ENCODE data around the gene RPAP2. TPM values are rescaled to one million over a fixed set of nuclear protein-coding genes. Genes with fewer than 3 reads are reported as not detected.

The RPAP2 gene
- polyA plus RNA-seq, 4 donors = 2.2 to 25.9 (median 10.7) TPM

DNA sequence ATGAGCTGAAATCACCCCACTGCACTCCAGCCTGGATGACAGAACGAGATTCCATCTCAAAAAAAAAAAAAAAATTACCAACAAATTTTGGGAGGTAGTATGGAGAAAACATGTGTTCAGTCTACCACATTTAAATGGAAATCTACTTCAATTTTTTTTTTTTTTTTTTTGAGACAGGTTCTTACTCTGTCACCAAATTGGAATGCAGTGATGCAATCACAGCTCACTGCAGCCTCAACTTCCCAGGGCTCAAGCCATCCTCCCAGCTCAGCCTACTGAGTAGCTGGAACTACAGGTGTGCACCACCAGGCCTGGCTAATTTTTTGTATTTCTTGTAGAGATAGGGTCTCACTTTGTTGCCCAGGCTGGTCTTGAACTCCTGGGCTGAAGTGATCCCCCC is 105.8 kb downstream of the RPAP2 start:
- no peaks in the 10 kb centered on the region for H3K27me3 ChIP-seq (ENCODE audit: control insufficient read depth in 3 of 3, insufficient read depth in 3 of 3, low read length in 3 of 3)
- DNase-seq = no peak
- H3K9me3 ChIP-seq (ENCODE audit: control insufficient read depth in 2 of 2, insufficient read depth in 1 of 2, low read depth in 1 of 2, low read length in 1 of 2) = peaks cover 0 to 16% of the 10 kb centered on the region in 2 donors
- H3K4me1 ChIP-seq (ENCODE audit: control insufficient read depth in 3 of 3, insufficient read depth in 2 of 3, low read depth in 1 of 3, low read length in 2 of 3) = no peaks in the 10 kb centered on the region
- no peaks in the 10 kb centered on the region for H3K36me3 ChIP-seq (ENCODE audit: control insufficient read depth in 3 of 3, insufficient read depth in 2 of 3, low read depth in 1 of 3, low read length in 3 of 3)
- no peak for FAIRE-seq
- H3K27ac ChIP-seq (ENCODE audit: low read depth in 1 of 3, low read length in 2 of 3) = no peak overlapping the region
- 85 to 93% (median 88%) methylated on average over 1 of the region's 1 CpG for WGBS, 3 donors
- no peak overlapping the region for H3K4me3 ChIP-seq (ENCODE audit: low read depth in 1 of 3, low read length in 3 of 3)

DNA sequence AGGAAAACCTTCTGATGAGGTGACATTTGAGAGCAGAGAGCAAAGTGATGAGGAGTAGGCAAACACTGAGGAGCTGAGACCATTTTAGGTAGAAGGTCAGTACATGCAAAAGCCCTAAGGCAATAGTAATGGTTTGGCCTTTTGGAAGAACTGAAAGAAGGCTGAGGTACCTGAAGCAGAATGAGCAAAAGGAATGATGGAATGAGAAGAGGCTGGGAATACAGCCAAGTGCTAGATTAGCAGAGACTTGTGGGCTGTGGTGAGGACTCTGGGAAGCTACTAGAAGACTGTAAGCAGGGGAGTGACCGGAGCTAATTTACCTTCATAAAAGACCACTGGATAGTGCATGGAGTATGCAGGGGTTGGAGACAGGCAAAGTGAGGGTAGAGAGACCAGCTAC is 110.0 kb downstream of the RPAP2 start:
- Histone ChIP-seq H3K27me3 (ENCODE audit: control insufficient read depth in 3 of 3, insufficient read depth in 3 of 3, low read length in 3 of 3) (no peaks in the 10 kb centered on the region), H3K4me3 (ENCODE audit: low read depth in 1 of 3, low read length in 3 of 3) (no peak overlapping the region), H3K27ac (ENCODE audit: low read depth in 1 of 3, low read length in 2 of 3) (no peak overlapping the region), H3K4me1 (ENCODE audit: control insufficient read depth in 3 of 3, insufficient read depth in 2 of 3, low read depth in 1 of 3, low read length in 2 of 3) (no peaks in the 10 kb centered on the region), H3K9me3 (ENCODE audit: control insufficient read depth in 2 of 2, insufficient read depth in 1 of 2, low read depth in 1 of 2, low read length in 1 of 2) (peaks cover 0 to 3% of the 10 kb centered on the region in 2 donors), H3K36me3 (ENCODE audit: control insufficient read depth in 3 of 3, insufficient read depth in 2 of 3, low read depth in 1 of 3, low read length in 3 of 3) (no peaks in the 10 kb centered on the region)
- no peak for DNase-seq
- FAIRE-seq = no peak
- WGBS, 3 donors = 94 to 100% (median 100%) methylated on average over 1 of the region's 1 CpG

DNA sequence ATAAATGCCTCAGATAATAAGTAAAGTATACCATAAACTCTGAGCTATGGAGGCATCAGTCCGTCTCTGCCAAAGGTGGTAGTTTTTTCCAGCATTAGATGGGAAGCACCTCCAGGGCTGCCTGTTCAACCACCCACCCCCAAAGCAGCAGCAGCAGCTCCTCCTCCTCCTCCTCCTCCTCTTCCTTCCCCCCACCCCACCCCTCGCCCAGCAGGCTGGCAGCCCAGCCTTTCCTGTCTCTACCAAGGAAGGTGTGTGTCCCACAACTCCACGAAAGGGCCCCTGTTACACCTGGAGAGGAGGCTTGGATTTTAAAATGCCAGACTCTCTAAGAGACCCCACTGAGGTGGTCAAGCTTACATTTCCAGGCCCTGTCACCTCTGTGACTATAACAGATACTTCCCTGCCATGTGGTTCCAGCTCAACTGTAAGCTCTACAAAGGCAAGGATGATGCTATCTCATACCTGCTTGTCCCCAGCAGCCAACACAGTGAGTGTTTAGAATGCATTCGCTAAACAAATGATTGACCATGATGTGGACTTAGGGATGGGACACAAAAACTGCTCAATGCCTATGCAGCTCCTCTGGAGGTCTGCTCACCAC is 111.2 kb downstream of the RPAP2 start:
- peaks cover 0 to 2% of the 10 kb centered on the region in 2 donors for H3K9me3 ChIP-seq (ENCODE audit: control insufficient read depth in 2 of 2, insufficient read depth in 1 of 2, low read depth in 1 of 2, low read length in 1 of 2)
- WGBS, 3 donors = 55 to 75% (median 75%) methylated on average over 4 of the region's 4 CpGs
- FAIRE-seq (no peak), DNase-seq (no peak)
- no peak overlapping the region for H3K27ac ChIP-seq (ENCODE audit: low read depth in 1 of 3, low read length in 2 of 3)
- H3K36me3 ChIP-seq (ENCODE audit: control insufficient read depth in 3 of 3, insufficient read depth in 2 of 3, low read depth in 1 of 3, low read length in 3 of 3) = no peaks in the 10 kb centered on the region
- H3K27me3 ChIP-seq (ENCODE audit: control insufficient read depth in 3 of 3, insufficient read depth in 3 of 3, low read length in 3 of 3) = no peaks in the 10 kb centered on the region
- no peak overlapping the region for H3K4me3 ChIP-seq (ENCODE audit: low read depth in 1 of 3, low read length in 3 of 3)
- no peaks in the 10 kb centered on the region for H3K4me1 ChIP-seq (ENCODE audit: control insufficient read depth in 3 of 3, insufficient read depth in 2 of 3, low read depth in 1 of 3, low read length in 2 of 3)

GRCh38 chr1:92410706-92411105 is 111.8 kb downstream of the RPAP2 start:
- no peak overlapping the region for H3K4me3 ChIP-seq (ENCODE audit: low read depth in 1 of 3, low read length in 3 of 3)
- H3K27ac ChIP-seq (ENCODE audit: low read depth in 1 of 3, low read length in 2 of 3) = no peak overlapping the region
- H3K36me3 ChIP-seq (ENCODE audit: control insufficient read depth in 3 of 3, insufficient read depth in 2 of 3, low read depth in 1 of 3, low read length in 3 of 3) = no peaks in the 10 kb centered on the region
- H3K27me3 ChIP-seq (ENCODE audit: control insufficient read depth in 3 of 3, insufficient read depth in 3 of 3, low read length in 3 of 3) = no peaks in the 10 kb centered on the region
- H3K4me1 ChIP-seq (ENCODE audit: control insufficient read depth in 3 of 3, insufficient read depth in 2 of 3, low read depth in 1 of 3, low read length in 2 of 3) = no peaks in the 10 kb centered on the region
- 41 to 49% (median 46%) methylated on average over 3 of the region's 3 CpGs for WGBS, 3 donors
- H3K9me3 ChIP-seq (ENCODE audit: control insufficient read depth in 2 of 2, insufficient read depth in 1 of 2, low read depth in 1 of 2, low read length in 1 of 2) = peaks cover 0 to 2% of the 10 kb centered on the region in 2 donors
- DNase-seq (peak in 1 of 2 donors; percentile 40), FAIRE-seq (no peak)

GRCh38 chr1:92411511-92411910 is 112.7 kb downstream of the RPAP2 start:
- FAIRE-seq = no peak
- Histone ChIP-seq H3K4me3 (ENCODE audit: low read depth in 1 of 3, low read length in 3 of 3) (no peak overlapping the region), H3K36me3 (ENCODE audit: control insufficient read depth in 3 of 3, insufficient read depth in 2 of 3, low read depth in 1 of 3, low read length in 3 of 3) (no peaks in the 10 kb centered on the region), H3K9me3 (ENCODE audit: control insufficient read depth in 2 of 2, insufficient read depth in 1 of 2, low read depth in 1 of 2, low read length in 1 of 2) (peaks cover 0 to 2% of the 10 kb centered on the region in 2 donors), H3K27me3 (ENCODE audit: control insufficient read depth in 3 of 3, insufficient read depth in 3 of 3, low read length in 3 of 3) (no peaks in the 10 kb centered on the region), H3K27ac (ENCODE audit: low read depth in 1 of 3, low read length in 2 of 3) (no peak overlapping the region), H3K4me1 (ENCODE audit: control insufficient read depth in 3 of 3, insufficient read depth in 2 of 3, low read depth in 1 of 3, low read length in 2 of 3) (no peaks in the 10 kb centered on the region)
- DNase-seq = peak; percentile 27 to 48
- 50 to 72% (median 71%) methylated on average over 1 of the region's 1 CpG for WGBS, 3 donors

DNA sequence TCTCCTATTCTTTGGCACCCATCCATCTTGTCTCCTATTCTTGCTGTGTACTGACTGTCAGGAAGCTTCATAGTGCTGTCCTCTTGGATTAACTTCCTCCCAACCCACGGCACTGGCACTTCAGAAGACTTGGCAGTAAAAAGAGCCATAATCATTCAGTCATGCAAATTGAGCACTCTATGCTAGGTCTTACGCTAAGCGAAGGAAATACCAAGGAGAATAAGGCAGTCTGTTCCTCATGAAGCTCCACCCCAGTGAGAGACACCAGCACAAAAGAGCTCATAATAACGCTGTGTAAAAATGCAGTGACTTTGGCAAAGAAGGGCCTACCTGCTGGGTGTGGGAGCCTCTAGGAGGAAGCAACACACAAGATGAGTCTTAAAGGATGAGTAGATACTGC is 120.8 kb downstream of the RPAP2 start:
- Histone ChIP-seq H3K4me1 (ENCODE audit: control insufficient read depth in 3 of 3, insufficient read depth in 2 of 3, low read depth in 1 of 3, low read length in 2 of 3) (no peaks in the 10 kb centered on the region), H3K27me3 (ENCODE audit: control insufficient read depth in 3 of 3, insufficient read depth in 3 of 3, low read length in 3 of 3) (no peaks in the 10 kb centered on the region), H3K9me3 (ENCODE audit: control insufficient read depth in 2 of 2, insufficient read depth in 1 of 2, low read depth in 1 of 2, low read length in 1 of 2) (peaks cover 0 to 2% of the 10 kb centered on the region in 2 donors), H3K27ac (ENCODE audit: low read depth in 1 of 3, low read length in 2 of 3) (no peak overlapping the region), H3K4me3 (ENCODE audit: low read depth in 1 of 3, low read length in 3 of 3) (no peak overlapping the region), H3K36me3 (ENCODE audit: control insufficient read depth in 3 of 3, insufficient read depth in 2 of 3, low read depth in 1 of 3, low read length in 3 of 3) (no peaks in the 10 kb centered on the region)
- 71 to 75% (median 74%) methylated on average over 4 of the region's 4 CpGs for WGBS, 3 donors
- FAIRE-seq = no peak
- no peak for DNase-seq

GRCh38 chr1:92424381-92424780 is 125.5 kb downstream of the RPAP2 start:
- Histone ChIP-seq H3K27ac (ENCODE audit: low read depth in 1 of 3, low read length in 2 of 3) (no peak overlapping the region), H3K27me3 (ENCODE audit: control insufficient read depth in 3 of 3, insufficient read depth in 3 of 3, low read length in 3 of 3) (no peaks in the 10 kb centered on the region), H3K4me1 (ENCODE audit: control insufficient read depth in 3 of 3, insufficient read depth in 2 of 3, low read depth in 1 of 3, low read length in 2 of 3) (no peaks in the 10 kb centered on the region), H3K4me3 (ENCODE audit: low read depth in 1 of 3, low read length in 3 of 3) (no peak overlapping the region), H3K9me3 (ENCODE audit: control insufficient read depth in 2 of 2, insufficient read depth in 1 of 2, low read depth in 1 of 2, low read length in 1 of 2) (no peaks in the 10 kb centered on the region), H3K36me3 (ENCODE audit: control insufficient read depth in 3 of 3, insufficient read depth in 2 of 3, low read depth in 1 of 3, low read length in 3 of 3) (no peaks in the 10 kb centered on the region)
- WGBS, 3 donors = 39 to 54% (median 42%) methylated on average over 4 of the region's 4 CpGs
- FAIRE-seq (no peak), DNase-seq (no peak)

DNA sequence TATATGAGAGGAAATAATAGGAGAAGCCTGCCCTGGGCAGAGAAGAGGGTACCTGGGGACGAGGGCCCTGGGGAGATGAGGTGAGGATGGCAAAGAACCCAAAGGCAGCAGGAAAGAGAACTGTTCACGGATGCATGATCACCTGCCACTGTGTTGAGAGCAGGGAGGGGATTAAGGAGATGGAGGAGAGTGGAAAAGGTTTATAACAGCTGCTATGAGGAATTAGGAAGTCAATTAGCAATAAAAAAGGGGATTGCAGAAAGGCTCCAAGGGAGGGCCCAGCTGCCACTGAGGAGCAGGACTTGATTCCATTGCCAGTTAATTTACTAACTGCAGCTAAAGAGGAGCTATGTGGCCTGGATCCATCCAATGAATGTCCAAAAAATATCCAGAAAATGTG is 126.8 kb downstream of the RPAP2 start:
- DNase-seq (no peak), FAIRE-seq (no peak)
- H3K4me1 ChIP-seq (ENCODE audit: control insufficient read depth in 3 of 3, insufficient read depth in 2 of 3, low read depth in 1 of 3, low read length in 2 of 3) = no peaks in the 10 kb centered on the region
- H3K4me3 ChIP-seq (ENCODE audit: low read depth in 1 of 3, low read length in 3 of 3) = no peak overlapping the region
- H3K27ac ChIP-seq (ENCODE audit: low read depth in 1 of 3, low read length in 2 of 3) = no peak overlapping the region
- H3K36me3 ChIP-seq (ENCODE audit: control insufficient read depth in 3 of 3, insufficient read depth in 2 of 3, low read depth in 1 of 3, low read length in 3 of 3) = no peaks in the 10 kb centered on the region
- H3K9me3 ChIP-seq (ENCODE audit: control insufficient read depth in 2 of 2, insufficient read depth in 1 of 2, low read depth in 1 of 2, low read length in 1 of 2) = no peaks in the 10 kb centered on the region
- WGBS, 3 donors = 69 to 77% (median 76%) methylated on average over 2 of the region's 2 CpGs
- H3K27me3 ChIP-seq (ENCODE audit: control insufficient read depth in 3 of 3, insufficient read depth in 3 of 3, low read length in 3 of 3) = no peaks in the 10 kb centered on the region

- Histone ChIP-seq H3K4me3 (ENCODE audit: low read depth in 1 of 3, low read length in 3 of 3) (no peak overlapping the region), H3K36me3 (ENCODE audit: control insufficient read depth in 3 of 3, insufficient read depth in 2 of 3, low read depth in 1 of 3, low read length in 3 of 3) (no peaks in the 10 kb centered on the region), H3K27ac (ENCODE audit: low read depth in 1 of 3, low read length in 2 of 3) (no peak overlapping the region), H3K27me3 (ENCODE audit: control insufficient read depth in 3 of 3, insufficient read depth in 3 of 3, low read length in 3 of 3) (no peaks in the 10 kb centered on the region), H3K9me3 (ENCODE audit: control insufficient read depth in 2 of 2, insufficient read depth in 1 of 2, low read depth in 1 of 2, low read length in 1 of 2) (no peaks in the 10 kb centered on the region), H3K4me1 (ENCODE audit: control insufficient read depth in 3 of 3, insufficient read depth in 2 of 3, low read depth in 1 of 3, low read length in 2 of 3) (no peaks in the 10 kb centered on the region)
- FAIRE-seq = no peak
- DNase-seq = no peak
- 86 to 92% (median 88%) methylated on average over 1 of the region's 1 CpG for WGBS, 3 donors
Measured at GRCh38 chr1:92430030-92430429, 131.2 kb downstream of the RPAP2 start.

Measured in small intestine (tissue), 7 donors.